HepG2 (cell line): ENCODE results near the gene KRT40. TPM values are rescaled to one million over a fixed set of nuclear protein-coding genes. Genes with fewer than 3 reads are reported as not detected.

Experiments used
- FOXJ3 ChIP-seq: sonication (generic); formaldehyde crosslinking; IDR thresholded peaks from 2 replicates; pipeline ENCODE4 v1.4.0; 2020; ENCODE audit warnings: missing genetic modification reagents, mild to moderate bottlenecking, borderline replicate concordance
- HIC2 ChIP-seq: sonication (generic); formaldehyde crosslinking; IDR thresholded peaks from 2 replicates; pipeline ENCODE4 v1.9.0; 2022; ENCODE audit warnings: low read depth, missing genetic modification reagents
- KAT2B ChIP-seq: fragments of 150-350 bp; IDR thresholded peaks from 2 replicates; pipeline ENCODE4 v1.6.1; 2014; ENCODE audit warnings: low read depth, low read length, borderline replicate concordance
- MED1 ChIP-seq: sonication (generic); formaldehyde crosslinking; IDR thresholded peaks from 2 replicates; pipeline ENCODE4 v1.4.0; 2020; ENCODE audit warnings: missing genetic modification reagents
- MTA3 ChIP-seq: sonication (generic); formaldehyde crosslinking; IDR thresholded peaks from 2 replicates; pipeline ENCODE4 v1.4.0; 2020; ENCODE audit warnings: missing genetic modification reagents
- PHF5A ChIP-seq: IDR thresholded peaks from one replicate; pipeline ENCODE4 v1.6.1; 2018; ENCODE audit warnings: low read depth, missing genetic modification reagents; ENCODE audit not compliant: unreplicated experiment
- RAD21 ChIP-seq: fragments of 450-650 bp; formaldehyde crosslinking; IDR thresholded peaks from 2 replicates; pipeline ENCODE4 v1.5.0; 2020; ENCODE audit warnings: mild to moderate bottlenecking
- SRY ChIP-seq: sonication (generic); formaldehyde crosslinking; IDR thresholded peaks from 2 replicates; pipeline ENCODE4 v1.8.0; 2022; ENCODE audit warnings: mild to moderate bottlenecking, missing genetic modification reagents
- YEATS4 ChIP-seq: sonication (generic); formaldehyde crosslinking; IDR thresholded peaks from 2 replicates; pipeline ENCODE4 v1.4.0; 2020; ENCODE audit warnings: missing genetic modification reagents, borderline replicate concordance
- ZNF205 ChIP-seq: IDR thresholded peaks from 2 replicates; pipeline ENCODE4 v1.6.1; 2018; ENCODE audit warnings: missing biosample characterization, missing genetic modification reagents
- ZNF317 ChIP-seq: sonication (generic); formaldehyde crosslinking; IDR thresholded peaks from 2 replicates; pipeline ENCODE4 v1.5.0; 2020; ENCODE audit warnings: mild to moderate bottlenecking, missing genetic modification reagents
- ZNF558 ChIP-seq: sonication (generic); formaldehyde crosslinking; IDR thresholded peaks from 2 replicates; pipeline ENCODE4 v1.9.0; 2022; ENCODE audit warnings: mild to moderate bottlenecking, missing genetic modification reagents, borderline replicate concordance
- polyA plus RNA-seq, 8 experiments: library from polyadenylated mRNA; depleted of rRNA in 3 of 8; stranded (reverse) in 7 of 8; unstranded in 1 of 8; fragments of >200 nt; fragmentation: Illumina TruSeq in 4 of 8; extraction: Trizol in 4 of 8; gene quantifications; 2 replicates each; pipeline versions ENCODE4 v1.2.1 to v1.2.3, GENCODE V29; 2011 to 2016; ENCODE audit warnings: low read depth in 4 of 8, missing spikeins in 1 of 8, mixed read lengths in 1 of 8; ENCODE audit not compliant: insufficient read depth in 1 of 8
- total RNA-seq, 5 experiments: library from RNA; depleted of rRNA; stranded (reverse); fragments of >200 nt; fragmentation: Illumina TruSeq; extraction: Trizol; gene quantifications; 2 replicates each; pipeline ENCODE4 v1.2.3, GENCODE V29; 2016; ENCODE audit warnings: low read depth in 1 of 5
- TF ChIP-seq, protein P1 (sequence below): sonication (generic); formaldehyde crosslinking; IDR thresholded peaks from 2 replicates; pipeline ENCODE4 v1.4.0; 2020; ENCODE audit warnings: missing genetic modification reagents, mild to moderate bottlenecking, borderline replicate concordance
- TF ChIP-seq, protein P2 (sequence below): sonication (generic); formaldehyde crosslinking; IDR thresholded peaks from 2 replicates; pipeline ENCODE4; 2020; ENCODE audit warnings: missing genetic modification reagents, mild to moderate bottlenecking, borderline replicate concordance
- TF ChIP-seq, protein P3 (sequence below): sonication (generic); IDR thresholded peaks from 2 replicates; pipeline ENCODE4 v1.6.1; 2016; ENCODE audit warnings: low read depth, borderline replicate concordance
- TF ChIP-seq, protein P4 (sequence below): sonication (generic); formaldehyde crosslinking; conservative IDR thresholded peaks from 2 replicates; pipeline ENCODE4 v1.4.0; 2020; ENCODE audit warnings: missing genetic modification reagents
- TF ChIP-seq, protein P5 (sequence below): sonication (generic); formaldehyde crosslinking; IDR thresholded peaks from 2 replicates; pipeline ENCODE4 v1.5.0; 2020; ENCODE audit warnings: missing genetic modification reagents, mild to moderate bottlenecking, borderline replicate concordance

Gene KRT40
- total and polyA plus RNA-seq, 2 of the 13 experiments (the other 11 are each of a cell fraction or from before 2014, with no cell fraction given): not detected

- peak; percentile 82; the same call in 1 of the 2 replicates for TF ChIP-seq HIC2
- no peak for TF ChIP-seq ZNF558 (CRISPR knock-in tag)
- TF ChIP-seq, protein P1, sequence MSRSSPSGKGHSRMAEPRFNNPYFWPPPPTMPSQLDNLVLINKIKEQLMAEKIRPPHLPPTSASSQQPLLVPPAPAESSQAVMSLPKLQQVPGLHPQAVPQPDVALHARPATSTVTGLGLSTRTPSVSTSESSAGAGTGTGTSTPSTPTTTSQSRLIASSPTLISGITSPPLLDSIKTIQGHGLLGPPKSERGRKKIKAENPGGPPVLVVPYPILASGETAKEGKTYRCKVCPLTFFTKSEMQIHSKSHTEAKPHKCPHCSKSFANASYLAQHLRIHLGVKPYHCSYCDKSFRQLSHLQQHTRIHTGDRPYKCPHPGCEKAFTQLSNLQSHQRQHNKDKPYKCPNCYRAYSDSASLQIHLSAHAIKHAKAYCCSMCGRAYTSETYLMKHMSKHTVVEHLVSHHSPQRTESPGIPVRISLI: peak; percentile 95
- peak; percentile 97; the same call in 1 of the 2 replicates for TF ChIP-seq FOXJ3
- peak; percentile 97 for TF ChIP-seq ZNF205 (CRISPR knock-in tag)
- TF ChIP-seq MTA3 (CRISPR knock-in tag): no peak
- peak; percentile 85 for TF ChIP-seq KAT2B
- TF ChIP-seq, protein P2, sequence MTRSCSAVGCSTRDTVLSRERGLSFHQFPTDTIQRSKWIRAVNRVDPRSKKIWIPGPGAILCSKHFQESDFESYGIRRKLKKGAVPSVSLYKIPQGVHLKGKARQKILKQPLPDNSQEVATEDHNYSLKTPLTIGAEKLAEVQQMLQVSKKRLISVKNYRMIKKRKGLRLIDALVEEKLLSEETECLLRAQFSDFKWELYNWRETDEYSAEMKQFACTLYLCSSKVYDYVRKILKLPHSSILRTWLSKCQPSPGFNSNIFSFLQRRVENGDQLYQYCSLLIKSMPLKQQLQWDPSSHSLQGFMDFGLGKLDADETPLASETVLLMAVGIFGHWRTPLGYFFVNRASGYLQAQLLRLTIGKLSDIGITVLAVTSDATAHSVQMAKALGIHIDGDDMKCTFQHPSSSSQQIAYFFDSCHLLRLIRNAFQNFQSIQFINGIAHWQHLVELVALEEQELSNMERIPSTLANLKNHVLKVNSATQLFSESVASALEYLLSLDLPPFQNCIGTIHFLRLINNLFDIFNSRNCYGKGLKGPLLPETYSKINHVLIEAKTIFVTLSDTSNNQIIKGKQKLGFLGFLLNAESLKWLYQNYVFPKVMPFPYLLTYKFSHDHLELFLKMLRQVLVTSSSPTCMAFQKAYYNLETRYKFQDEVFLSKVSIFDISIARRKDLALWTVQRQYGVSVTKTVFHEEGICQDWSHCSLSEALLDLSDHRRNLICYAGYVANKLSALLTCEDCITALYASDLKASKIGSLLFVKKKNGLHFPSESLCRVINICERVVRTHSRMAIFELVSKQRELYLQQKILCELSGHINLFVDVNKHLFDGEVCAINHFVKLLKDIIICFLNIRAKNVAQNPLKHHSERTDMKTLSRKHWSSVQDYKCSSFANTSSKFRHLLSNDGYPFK: no peak
- peak; percentile 61 for TF ChIP-seq PHF5A
- TF ChIP-seq RAD21 (CRISPR knock-in tag): no peak
- peak; percentile 99 for TF ChIP-seq ZNF317 (CRISPR knock-in tag)
- TF ChIP-seq, protein P3, sequence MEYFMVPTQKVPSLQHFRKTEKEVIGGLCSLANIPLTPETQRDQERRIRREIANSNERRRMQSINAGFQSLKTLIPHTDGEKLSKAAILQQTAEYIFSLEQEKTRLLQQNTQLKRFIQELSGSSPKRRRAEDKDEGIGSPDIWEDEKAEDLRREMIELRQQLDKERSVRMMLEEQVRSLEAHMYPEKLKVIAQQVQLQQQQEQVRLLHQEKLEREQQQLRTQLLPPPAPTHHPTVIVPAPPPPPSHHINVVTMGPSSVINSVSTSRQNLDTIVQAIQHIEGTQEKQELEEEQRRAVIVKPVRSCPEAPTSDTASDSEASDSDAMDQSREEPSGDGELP: peak; percentile 89
- TF ChIP-seq MED1: peak; percentile 100
- TF ChIP-seq YEATS4 (CRISPR knock-in tag): no peak; the same call in 1 of the 2 replicates
- TF ChIP-seq, protein P4, sequence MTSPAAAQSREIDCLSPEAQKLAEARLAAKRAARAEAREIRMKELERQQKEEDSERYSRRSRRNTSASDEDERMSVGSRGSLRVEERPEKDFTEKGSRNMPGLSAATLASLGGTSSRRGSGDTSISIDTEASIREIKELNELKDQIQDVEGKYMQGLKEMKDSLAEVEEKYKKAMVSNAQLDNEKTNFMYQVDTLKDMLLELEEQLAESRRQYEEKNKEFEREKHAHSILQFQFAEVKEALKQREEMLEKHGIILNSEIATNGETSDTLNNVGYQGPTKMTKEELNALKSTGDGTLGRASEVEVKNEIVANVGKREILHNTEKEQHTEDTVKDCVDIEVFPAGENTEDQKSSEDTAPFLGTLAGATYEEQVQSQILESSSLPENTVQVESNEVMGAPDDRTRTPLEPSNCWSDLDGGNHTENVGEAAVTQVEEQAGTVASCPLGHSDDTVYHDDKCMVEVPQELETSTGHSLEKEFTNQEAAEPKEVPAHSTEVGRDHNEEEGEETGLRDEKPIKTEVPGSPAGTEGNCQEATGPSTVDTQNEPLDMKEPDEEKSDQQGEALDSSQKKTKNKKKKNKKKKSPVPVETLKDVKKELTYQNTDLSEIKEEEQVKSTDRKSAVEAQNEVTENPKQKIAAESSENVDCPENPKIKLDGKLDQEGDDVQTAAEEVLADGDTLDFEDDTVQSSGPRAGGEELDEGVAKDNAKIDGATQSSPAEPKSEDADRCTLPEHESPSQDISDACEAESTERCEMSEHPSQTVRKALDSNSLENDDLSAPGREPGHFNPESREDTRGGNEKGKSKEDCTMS: 0 out of 2 replicates have a peak, but pooled peaks have one; percentile 33
- TF ChIP-seq SRY (CRISPR knock-in tag): no peak; the same call in 1 of the 2 replicates
- TF ChIP-seq, protein P5, sequence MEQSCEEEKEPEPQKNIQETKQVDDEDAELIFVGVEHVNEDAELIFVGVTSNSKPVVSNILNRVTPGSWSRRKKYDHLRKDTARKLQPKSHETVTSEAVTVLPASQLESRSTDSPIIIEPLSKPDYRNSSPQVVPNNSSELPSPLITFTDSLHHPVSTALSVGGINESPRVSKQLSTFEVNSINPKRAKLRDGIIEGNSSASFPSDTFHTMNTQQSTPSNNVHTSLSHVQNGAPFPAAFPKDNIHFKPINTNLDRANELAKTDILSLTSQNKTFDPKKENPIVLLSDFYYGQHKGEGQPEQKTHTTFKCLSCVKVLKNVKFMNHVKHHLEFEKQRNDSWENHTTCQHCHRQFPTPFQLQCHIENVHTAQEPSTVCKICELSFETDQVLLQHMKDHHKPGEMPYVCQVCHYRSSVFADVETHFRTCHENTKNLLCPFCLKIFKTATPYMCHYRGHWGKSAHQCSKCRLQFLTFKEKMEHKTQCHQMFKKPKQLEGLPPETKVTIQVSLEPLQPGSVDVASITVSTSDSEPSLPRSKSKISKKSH (CRISPR knock-in tag): no peak
Observed at GRCh38 chr17:40956401-40957254, 27.5 kb downstream of the KRT40 start (continued).
